SK-MEL-5 (cell line): ENCODE measurements around the gene SLC13A3. TPM values are rescaled to one million over a fixed set of nuclear protein-coding genes. Genes with fewer than 3 reads are reported as not detected.
A peak's percentile ranks its signal among the peaks of the same experiment; 100 is the strongest.

ENCODE experiments used
- DNase-seq: peaks from one replicate; pipeline ENCODE4 v3.0.0-alpha.2; 2016; ENCODE audit warnings: low read depth, low spot score
- in situ Hi-C: cut with HindIII; loops from 2 replicates; pipeline ENCODE4 v1.10.0; 2016; ENCODE audit warnings: low sequenced_read_pairs, high pct_unique_total_duplicates, low pct_unique_long_range_greater_than_20kb
- polyA plus RNA-seq, 2 experiments: library from polyadenylated mRNA; depleted of rRNA; stranded (reverse); fragments of >200 nt; gene quantifications; 2 replicates each; pipeline ENCODE4 v1.2.3, GENCODE V29; 2015
- total RNA-seq: library from RNA; depleted of rRNA; stranded (reverse); fragments of >200 nt; shearing (Covaris generic); gene quantifications from 2 replicates; pipeline ENCODE4 v1.2.3, GENCODE V29; 2014; rRNA removed

SLC13A3 gene
- 4.1 and 5.2 TPM in 2 replicates for total RNA-seq
- polyA plus RNA-seq (2015; cell fraction: cytosol; rRNA removed) = 3.8 and 4.8 TPM in 2 replicates
- 8.8 and 16.1 TPM in 2 replicates for polyA plus RNA-seq (2015; cell fraction: nucleus; rRNA removed)

GRCh38 chr20:46651091-46651962 is at the start of gene SLC13A3:
Gene SLC13A3 (minus strand): TSS chr20:46651459. CDS start chr20:46651421, 38 bp downstream.
- in situ Hi-C loops = no loop called here
- no peak for DNase-seq

- in situ Hi-C loops = no loop called here
- no peak for DNase-seq
Measured at GRCh38 chr20:46701057-46701456, 49.8 kb upstream of the SLC13A3 start.

- no peak for DNase-seq
Measured at GRCh38 chr20:46700481-46700880, 49.2 kb upstream of the SLC13A3 start.

GRCh38 chr20:46699651-46700359 is 48.5 kb upstream of the SLC13A3 start:
- in situ Hi-C loops = loop anchor here (25.0 kb wide), 1 partner anchor 163 kb away; no protein-coding TSS in a partner anchor
- peak; percentile 85 for DNase-seq

More at GRCh38 chr20:46700481-46700880, 49.2 kb upstream of the SLC13A3 start:
- in situ Hi-C loops = no loop called here

- in situ Hi-C loops = loop anchor here (25.0 kb wide), 1 partner anchor 161 kb away; no protein-coding TSS in a partner anchor
- peak; percentile 54 for DNase-seq
Measured at GRCh38 chr20:46698788-46699187, 47.5 kb upstream of the SLC13A3 start.

- DNase-seq = no peak
- in situ Hi-C loops = loop anchor here (25.0 kb wide), 1 partner anchor 160 kb away; no protein-coding TSS in a partner anchor
Measured at GRCh38 chr20:46696791-46697279, 45.6 kb upstream of the SLC13A3 start.

- peak; percentile 98 for DNase-seq
- in situ Hi-C loops = loop anchor here (25.0 kb wide), 1 partner anchor 159 kb away; no protein-coding TSS in a partner anchor
Measured at GRCh38 chr20:46695892-46696291, 44.6 kb upstream of the SLC13A3 start.

GRCh38 chr20:46694484-46694883 is 43.2 kb upstream of the SLC13A3 start:
- in situ Hi-C loops = loop anchor here (25.0 kb wide), 1 partner anchor 157 kb away; no protein-coding TSS in a partner anchor
- DNase-seq = peak; percentile 65

- in situ Hi-C loops = loop anchor here (25.0 kb wide), 1 partner anchor 154 kb away; no protein-coding TSS in a partner anchor
- DNase-seq = no peak
Measured at GRCh38 chr20:46691196-46691595, 39.9 kb upstream of the SLC13A3 start.

GRCh38 chr20:46690219-46691106 is 39.2 kb upstream of the SLC13A3 start:
- no peak for DNase-seq
- in situ Hi-C loops = loop anchor here (25.0 kb wide), 1 partner anchor 153 kb away; no protein-coding TSS in a partner anchor

GRCh38 chr20:46689754-46690085 is 38.5 kb upstream of the SLC13A3 start:
- no peak for DNase-seq
- in situ Hi-C loops = loop anchor here (25.0 kb wide), 1 partner anchor 152 kb away; no protein-coding TSS in a partner anchor

GRCh38 chr20:46689082-46689753 is 38.0 kb upstream of the SLC13A3 start, which contains the start of gene TP53RK:
Gene TP53RK (minus strand): TSS chr20:46689444. CDS start chr20:46689414, 30 bp downstream.
- in situ Hi-C loops = loop anchor here (25.0 kb wide), 1 partner anchor 152 kb away; no protein-coding TSS in a partner anchor

GRCh38 chr20:46688151-46689081 is 37.2 kb upstream of the SLC13A3 start:
- in situ Hi-C loops = loop anchor here (25.0 kb wide), 1 partner anchor 151 kb away; no protein-coding TSS in a partner anchor
- DNase-seq = peak; percentile 46

More at GRCh38 chr20:46689082-46689753, 38.0 kb upstream of the SLC13A3 start, which contains the start of gene TP53RK:
- peak; percentile 100 for DNase-seq

- in situ Hi-C loops = loop anchor here (25.0 kb wide), 1 partner anchor 147 kb away; no protein-coding TSS in a partner anchor
- peak; percentile 92 for DNase-seq
Measured at GRCh38 chr20:46683939-46684750, 32.9 kb upstream of the SLC13A3 start.
